Immature natural killer cell (primary cell): ENCODE data around the gene PARL. TPM values are rescaled to one million over a fixed set of nuclear protein-coding genes. Genes with fewer than 3 reads are reported as not detected.

Experiments
- DNase-seq, 3 donors: peaks; one replicate each; pipeline ENCODE4 v3.0.0; 2022; ENCODE audit warnings: mixed read lengths in 1 of 3
- H3K27ac Mint-ChIP-seq, 6 donors: one replicate each; pipeline ENCODE4 v1.8.0; 2020; ENCODE audit warnings: mixed read lengths in 6 of 6, mild to moderate bottlenecking in 5 of 6, inconsistent platforms in 4 of 6, moderate library complexity in 3 of 6
- H3K27me3 Mint-ChIP-seq, 3 donors: one replicate each; pipeline ENCODE4 v1.8.0; 2020 to 2021; ENCODE audit warnings: low read depth in 3 of 3, mild to moderate bottlenecking in 3 of 3, mixed read lengths in 3 of 3, moderate library complexity in 3 of 3, inconsistent platforms in 1 of 3
- H3K36me3 Mint-ChIP-seq, 3 donors: one replicate each; pipeline ENCODE4 v1.8.0; 2020; ENCODE audit warnings: mixed read lengths in 3 of 3, inconsistent platforms in 2 of 3, mild to moderate bottlenecking in 2 of 3
- H3K4me1 Mint-ChIP-seq, 2 donors: one replicate each; pipeline ENCODE4 v1.8.0; 2020; ENCODE audit warnings: inconsistent platforms in 2 of 2, mild to moderate bottlenecking in 2 of 2, mixed read lengths in 2 of 2, moderate library complexity in 1 of 2
- H3K4me3 Mint-ChIP-seq, 5 donors: one replicate each; pipeline ENCODE4 v1.8.0; 2020; ENCODE audit warnings: mild to moderate bottlenecking in 5 of 5, mixed read lengths in 5 of 5, inconsistent platforms in 3 of 5, moderate library complexity in 3 of 5
- H3K9me3 Mint-ChIP-seq, 6 donors: one replicate each; pipeline ENCODE4 v1.8.0; 2020; ENCODE audit warnings: mild to moderate bottlenecking in 6 of 6, mixed read lengths in 6 of 6, inconsistent platforms in 4 of 6, moderate library complexity in 3 of 6
- polyA plus RNA-seq, 3 donors: library from polyadenylated mRNA; unstranded; fragments of 300-500 nt; fragmentation: Illumina TruSeq; gene quantifications; one replicate each; pipeline ENCODE4 v1.2.3, GENCODE V29; 2021

Gene PARL
- polyA plus RNA-seq, 3 donors from 2014 or later: 82.7 to 180 (median 120) TPM

- peak overlapping the region in 3 of 6 donors; percentile 40 to 65 (median 51) for H3K27ac Mint-ChIP-seq
- peaks cover 0 to 3% of the 10 kb centered on the region in 2 donors for H3K4me1 Mint-ChIP-seq
- no peaks in the 10 kb centered on the region for H3K9me3 Mint-ChIP-seq
- peaks cover 0 to 2% (median 0%) of the 10 kb centered on the region in 3 donors for H3K27me3 Mint-ChIP-seq
- no peak for DNase-seq
- H3K4me3 Mint-ChIP-seq: peak overlapping the region in 1 of 5 donors; percentile 2
- peaks cover 0 to 23% (median 13%) of the 10 kb centered on the region in 3 donors for H3K36me3 Mint-ChIP-seq
Observed at GRCh38 chr3:183815563-183815940, 69.1 kb downstream of the PARL start.

- no peak overlapping the region for H3K4me3 Mint-ChIP-seq
- no peak for DNase-seq
- no peaks in the 10 kb centered on the region for H3K9me3 Mint-ChIP-seq
- peak overlapping the region in 3 of 6 donors; percentile 7 to 29 (median 15) for H3K27ac Mint-ChIP-seq
- peaks cover 0 to 2% (median 0%) of the 10 kb centered on the region in 3 donors for H3K27me3 Mint-ChIP-seq
- H3K36me3 Mint-ChIP-seq: peaks cover 5 to 28% (median 17%) of the 10 kb centered on the region in 3 donors
- peaks cover 0 to 3% of the 10 kb centered on the region in 2 donors for H3K4me1 Mint-ChIP-seq
Observed at GRCh38 chr3:183814240-183814639, 70.4 kb downstream of the PARL start.

GRCh38 chr3:183812761-183813445 lies 71.8 kb downstream of the PARL start:
- H3K9me3 Mint-ChIP-seq: no peaks in the 10 kb centered on the region
- peak overlapping the region in 2 of 6 donors; percentile 11 to 20 for H3K27ac Mint-ChIP-seq
- peaks cover 5 to 35% (median 17%) of the 10 kb centered on the region in 3 donors for H3K36me3 Mint-ChIP-seq
- no peak overlapping the region for H3K4me3 Mint-ChIP-seq
- peaks cover 0 to 3% of the 10 kb centered on the region in 2 donors for H3K4me1 Mint-ChIP-seq
- no peak for DNase-seq
- H3K27me3 Mint-ChIP-seq: peaks cover 0 to 2% (median 0%) of the 10 kb centered on the region in 3 donors

GRCh38 chr3:183811638-183812037 lies 73.0 kb downstream of the PARL start:
- Mint-ChIP-seq H3K27ac (no peak overlapping the region), H3K27me3 (no peaks in the 10 kb centered on the region), H3K36me3 (peaks cover 11 to 45% (median 24%) of the 10 kb centered on the region in 3 donors), H3K4me3 (no peak overlapping the region), H3K9me3 (no peaks in the 10 kb centered on the region), H3K4me1 (no peaks in the 10 kb centered on the region)
- no peak for DNase-seq

GRCh38 chr3:183810643-183811594 lies 73.8 kb downstream of the PARL start:
- no peak for DNase-seq
- Mint-ChIP-seq H3K27ac (no peak overlapping the region), H3K4me1 (no peaks in the 10 kb centered on the region), H3K4me3 (no peak overlapping the region), H3K9me3 (no peaks in the 10 kb centered on the region), H3K36me3 (peaks cover 14 to 44% (median 23%) of the 10 kb centered on the region in 3 donors), H3K27me3 (no peaks in the 10 kb centered on the region)

GRCh38 chr3:183809270-183809669 lies 75.4 kb downstream of the PARL start:
- no peaks in the 10 kb centered on the region for H3K27me3 Mint-ChIP-seq
- no peak overlapping the region for H3K27ac Mint-ChIP-seq
- H3K4me3 Mint-ChIP-seq: no peak overlapping the region
- no peaks in the 10 kb centered on the region for H3K9me3 Mint-ChIP-seq
- peaks cover 15 to 46% (median 23%) of the 10 kb centered on the region in 3 donors for H3K36me3 Mint-ChIP-seq
- no peaks in the 10 kb centered on the region for H3K4me1 Mint-ChIP-seq
- no peak for DNase-seq

GRCh38 chr3:183808355-183808754 lies 76.3 kb downstream of the PARL start:
- Mint-ChIP-seq H3K9me3 (no peaks in the 10 kb centered on the region), H3K36me3 (peaks cover 20 to 51% (median 27%) of the 10 kb centered on the region in 3 donors), H3K27ac (peak overlapping the region in 1 of 6 donors; percentile 26), H3K4me3 (no peak overlapping the region), H3K4me1 (no peaks in the 10 kb centered on the region), H3K27me3 (peaks cover 0 to 3% (median 0%) of the 10 kb centered on the region in 3 donors)
- DNase-seq: no peak

GRCh38 chr3:183807881-183808280 lies 76.8 kb downstream of the PARL start:
- Mint-ChIP-seq H3K27ac (peak overlapping the region in 1 of 6 donors; percentile 26), H3K27me3 (peaks cover 0 to 3% (median 0%) of the 10 kb centered on the region in 3 donors), H3K9me3 (no peaks in the 10 kb centered on the region), H3K36me3 (peaks cover 23 to 49% (median 30%) of the 10 kb centered on the region in 3 donors), H3K4me3 (no peak overlapping the region), H3K4me1 (no peaks in the 10 kb centered on the region)
- no peak for DNase-seq

GRCh38 chr3:183807209-183807728 lies 77.4 kb downstream of the PARL start:
- H3K36me3 Mint-ChIP-seq: peaks cover 24 to 47% (median 31%) of the 10 kb centered on the region in 3 donors
- H3K4me1 Mint-ChIP-seq: no peaks in the 10 kb centered on the region
- no peak overlapping the region for H3K4me3 Mint-ChIP-seq
- H3K27ac Mint-ChIP-seq: peak overlapping the region in 1 of 6 donors; percentile 3
- H3K27me3 Mint-ChIP-seq: peaks cover 0 to 3% (median 0%) of the 10 kb centered on the region in 3 donors
- no peak for DNase-seq
- no peaks in the 10 kb centered on the region for H3K9me3 Mint-ChIP-seq

- Mint-ChIP-seq H3K36me3 (peaks cover 34 to 53% (median 45%) of the 10 kb centered on the region in 3 donors), H3K4me3 (no peak overlapping the region), H3K27me3 (peaks cover 0 to 3% (median 0%) of the 10 kb centered on the region in 3 donors), H3K27ac (no peak overlapping the region), H3K4me1 (no peaks in the 10 kb centered on the region), H3K9me3 (no peaks in the 10 kb centered on the region)
- DNase-seq: no peak
Observed at GRCh38 chr3:183802989-183803388, 81.7 kb downstream of the PARL start.

GRCh38 chr3:183801601-183802000 lies 83.1 kb downstream of the PARL start:
- H3K9me3 Mint-ChIP-seq: no peaks in the 10 kb centered on the region
- H3K36me3 Mint-ChIP-seq: peaks cover 35 to 50% (median 40%) of the 10 kb centered on the region in 3 donors
- no peak for DNase-seq
- peaks cover 0 to 3% (median 0%) of the 10 kb centered on the region in 3 donors for H3K27me3 Mint-ChIP-seq
- H3K4me1 Mint-ChIP-seq: no peaks in the 10 kb centered on the region
- no peak overlapping the region for H3K4me3 Mint-ChIP-seq
- no peak overlapping the region for H3K27ac Mint-ChIP-seq

- no peak overlapping the region for H3K27ac Mint-ChIP-seq
- no peak for DNase-seq
- H3K9me3 Mint-ChIP-seq: no peaks in the 10 kb centered on the region
- H3K4me3 Mint-ChIP-seq: no peak overlapping the region
- H3K27me3 Mint-ChIP-seq: peaks cover 0 to 3% (median 0%) of the 10 kb centered on the region in 3 donors
- peaks cover 33 to 52% (median 36%) of the 10 kb centered on the region in 3 donors for H3K36me3 Mint-ChIP-seq
- H3K4me1 Mint-ChIP-seq: no peaks in the 10 kb centered on the region
Observed at GRCh38 chr3:183800243-183800863, 84.3 kb downstream of the PARL start.

- no peaks in the 10 kb centered on the region for H3K9me3 Mint-ChIP-seq
- peaks cover 33 to 52% (median 36%) of the 10 kb centered on the region in 3 donors for H3K36me3 Mint-ChIP-seq
- H3K4me3 Mint-ChIP-seq: no peak overlapping the region
- H3K27me3 Mint-ChIP-seq: peaks cover 0 to 3% (median 0%) of the 10 kb centered on the region in 3 donors
- peak overlapping the region in 2 of 6 donors; percentile 28 to 44 for H3K27ac Mint-ChIP-seq
- H3K4me1 Mint-ChIP-seq: no peaks in the 10 kb centered on the region
- no peak for DNase-seq
Observed at GRCh38 chr3:183799461-183799860, 85.2 kb downstream of the PARL start.
